ENCODE results near the gene CMSS1. TPM values are rescaled to one million over a fixed set of nuclear protein-coding genes. Genes with fewer than 3 reads are reported as not detected.

CMSS1 gene
- total and polyA plus RNA-seq, 12 donors, result 16.2 to 75.6 (median 33.0) TPM

DNA sequence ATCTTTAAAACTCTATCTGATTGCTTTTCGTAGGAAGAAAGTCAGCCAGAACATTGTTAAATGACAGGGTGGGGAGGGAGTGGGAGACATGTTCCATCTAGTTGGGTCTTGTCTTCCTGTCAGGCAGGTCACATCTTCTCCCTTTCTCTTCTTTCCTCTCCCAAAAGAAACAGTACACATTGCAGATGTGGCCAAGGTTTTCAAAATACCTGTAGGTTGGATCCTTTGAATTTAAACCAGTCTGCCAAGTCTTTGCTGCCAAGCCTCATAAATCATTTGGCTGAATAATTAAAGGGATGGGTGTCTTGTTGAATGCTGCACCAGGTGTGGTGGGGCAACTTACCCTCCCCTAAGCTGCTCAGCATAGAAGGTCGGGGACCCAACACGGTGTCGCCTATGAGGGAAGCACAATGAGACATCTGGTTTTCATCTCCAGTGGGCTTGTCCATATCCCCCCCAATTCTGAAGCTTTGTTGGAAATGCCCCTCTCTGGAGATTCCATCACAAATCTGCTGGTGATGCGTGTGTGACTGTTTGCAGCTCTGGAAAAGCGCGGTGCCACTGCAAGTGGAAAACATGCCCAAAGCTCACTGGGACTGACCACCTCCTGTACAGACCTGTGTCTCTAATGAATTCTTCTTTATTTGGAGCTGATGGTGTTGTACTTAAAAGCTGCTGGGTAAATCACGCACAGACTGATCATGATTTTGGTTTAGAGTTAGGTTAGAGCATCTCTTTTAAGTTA lies 184.0 kb downstream of the CMSS1 start:
- 95 to 99% (median 98%) methylated on average over 5 to 8 of the region's 8 CpGs for WGBS, 4 donors
- peaks cover 3 to 10% of the 10 kb centered on the region in 2 donors for H3K4me1 ChIP-seq (replicated peaks in 1 of 2)
- no peaks in the 10 kb centered on the region for H3K9me3 ChIP-seq (replicated peaks in 1 of 3)
- H3K36me3 ChIP-seq (replicated peaks in 1 of 2), result no peaks in the 10 kb centered on the region
- no peak overlapping the region for H3K4me3 ChIP-seq
- TF ChIP-seq, protein P1, sequence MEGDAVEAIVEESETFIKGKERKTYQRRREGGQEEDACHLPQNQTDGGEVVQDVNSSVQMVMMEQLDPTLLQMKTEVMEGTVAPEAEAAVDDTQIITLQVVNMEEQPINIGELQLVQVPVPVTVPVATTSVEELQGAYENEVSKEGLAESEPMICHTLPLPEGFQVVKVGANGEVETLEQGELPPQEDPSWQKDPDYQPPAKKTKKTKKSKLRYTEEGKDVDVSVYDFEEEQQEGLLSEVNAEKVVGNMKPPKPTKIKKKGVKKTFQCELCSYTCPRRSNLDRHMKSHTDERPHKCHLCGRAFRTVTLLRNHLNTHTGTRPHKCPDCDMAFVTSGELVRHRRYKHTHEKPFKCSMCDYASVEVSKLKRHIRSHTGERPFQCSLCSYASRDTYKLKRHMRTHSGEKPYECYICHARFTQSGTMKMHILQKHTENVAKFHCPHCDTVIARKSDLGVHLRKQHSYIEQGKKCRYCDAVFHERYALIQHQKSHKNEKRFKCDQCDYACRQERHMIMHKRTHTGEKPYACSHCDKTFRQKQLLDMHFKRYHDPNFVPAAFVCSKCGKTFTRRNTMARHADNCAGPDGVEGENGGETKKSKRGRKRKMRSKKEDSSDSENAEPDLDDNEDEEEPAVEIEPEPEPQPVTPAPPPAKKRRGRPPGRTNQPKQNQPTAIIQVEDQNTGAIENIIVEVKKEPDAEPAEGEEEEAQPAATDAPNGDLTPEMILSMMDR (IDR thresholded peaks at IDR 0.05), result no peak
- TF ChIP-seq POLR2A (IDR thresholded peaks at IDR 0.05), result no peak
- H3K27ac ChIP-seq, result no peak overlapping the region
- no peak for DNase-seq
- intact Hi-C loops (cut with DNase I), result no loop called here
- H3K27me3 ChIP-seq, result no peaks in the 10 kb centered on the region

DNA sequence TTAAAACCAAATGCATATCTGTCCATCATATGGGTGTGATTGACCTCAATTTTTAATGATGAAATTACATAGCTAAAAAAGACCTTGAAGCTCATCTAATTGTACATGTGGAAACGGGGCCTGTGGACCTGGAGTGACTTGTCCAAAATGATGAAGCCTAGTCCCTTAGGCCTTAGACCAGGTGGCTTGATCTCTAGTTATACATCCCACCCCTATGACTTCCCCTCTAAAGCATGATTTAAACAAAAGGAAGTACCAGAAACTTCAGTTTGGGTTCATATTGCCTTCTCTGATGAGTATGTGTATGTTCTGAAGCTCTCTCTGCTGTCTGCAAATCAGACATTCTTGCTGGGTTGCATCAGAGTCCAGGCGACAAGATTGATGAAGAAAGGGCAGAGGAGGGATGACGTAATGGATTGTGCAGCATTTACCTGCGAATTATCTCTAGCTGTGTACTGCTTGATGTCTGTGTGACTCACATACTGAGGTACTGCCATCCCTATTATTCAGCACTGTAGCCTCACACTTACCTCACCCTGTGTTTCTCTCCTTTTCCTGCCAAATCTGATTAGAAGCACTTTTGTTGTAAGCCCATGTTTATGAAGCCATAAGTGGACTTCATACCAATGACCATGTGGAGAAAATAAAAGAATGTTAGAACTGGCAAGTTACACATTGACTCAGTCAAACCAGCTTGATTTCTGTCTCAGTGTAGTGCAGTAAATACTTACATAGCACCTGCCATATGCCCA lies 185.1 kb downstream of the CMSS1 start:
- 44 to 63% (median 54%) methylated on average over 4 of the region's 4 CpGs for WGBS, 4 donors
- Histone ChIP-seq H3K9me3 (replicated peaks in 1 of 3) (no peaks in the 10 kb centered on the region), H3K27me3 (no peaks in the 10 kb centered on the region), H3K4me3 (no peak overlapping the region), H3K36me3 (replicated peaks in 1 of 2) (no peaks in the 10 kb centered on the region), H3K27ac (peak overlapping the region in 2 of 5 donors; percentile 10 to 38), H3K4me1 (replicated peaks in 1 of 2) (peaks cover 5 to 13% of the 10 kb centered on the region in 2 donors)
- TF ChIP-seq, protein P1 (IDR thresholded peaks at IDR 0.05), result no peak
- TF ChIP-seq POLR2A (IDR thresholded peaks at IDR 0.05), result no peak
- peak; percentile 24 to 75 (median 51) for DNase-seq
- intact Hi-C loops (cut with DNase I), result no loop called here

DNA sequence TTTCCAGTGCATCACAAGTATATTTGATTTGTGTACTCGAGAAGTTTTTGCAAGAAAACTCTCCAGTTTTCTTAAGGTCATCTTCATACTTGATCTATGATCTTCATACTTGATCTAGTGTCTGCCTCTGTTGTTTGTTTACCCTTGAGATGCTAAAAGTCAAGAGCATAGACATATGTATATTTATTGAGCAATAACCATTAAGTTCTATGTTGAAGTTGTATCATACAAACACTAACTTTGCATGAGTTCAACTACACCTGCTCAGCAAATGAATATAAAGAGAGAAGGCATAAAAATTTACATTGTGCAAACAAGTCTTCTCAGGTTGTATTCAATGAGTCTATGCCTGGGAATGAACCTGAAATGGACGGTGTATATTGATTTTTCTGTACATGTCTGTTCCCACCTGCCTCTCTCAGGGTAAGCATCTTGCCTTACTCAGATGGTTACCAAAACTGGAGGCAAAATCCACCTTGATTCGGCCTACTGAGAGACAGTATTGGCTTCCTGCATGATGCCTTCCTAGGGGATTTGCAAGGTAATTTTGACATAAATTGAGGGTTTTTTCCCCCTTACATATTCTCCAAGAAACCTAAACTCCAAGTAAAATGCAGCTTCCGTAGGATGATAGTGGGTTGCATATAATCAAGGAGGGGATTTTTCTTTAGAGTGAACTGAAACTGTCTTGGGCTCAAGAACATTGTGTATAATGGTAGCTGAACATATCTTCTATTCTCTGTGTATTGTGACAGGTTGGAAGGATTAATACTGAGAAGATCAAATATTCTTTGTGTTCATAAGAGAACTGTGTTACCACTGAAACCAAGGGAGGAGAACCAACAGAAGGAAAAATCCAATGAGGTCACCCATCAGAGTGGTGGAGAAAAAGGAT lies 186.2 kb downstream of the CMSS1 start:
- TF ChIP-seq POLR2A (IDR thresholded peaks at IDR 0.05), result no peak
- TF ChIP-seq, protein P1 (IDR thresholded peaks at IDR 0.05), result no peak
- WGBS, 4 donors, result 92 to 98% (median 95%) methylated on average over 4 of the region's 4 CpGs
- intact Hi-C loops (cut with DNase I), result no loop called here
- DNase-seq, result no peak
- Histone ChIP-seq H3K27ac (no peak overlapping the region), H3K9me3 (replicated peaks in 1 of 3) (no peaks in the 10 kb centered on the region), H3K36me3 (replicated peaks in 1 of 2) (no peaks in the 10 kb centered on the region), H3K27me3 (no peaks in the 10 kb centered on the region), H3K4me3 (no peak overlapping the region), H3K4me1 (replicated peaks in 1 of 2) (peaks cover 5 to 13% of the 10 kb centered on the region in 2 donors)

DNA sequence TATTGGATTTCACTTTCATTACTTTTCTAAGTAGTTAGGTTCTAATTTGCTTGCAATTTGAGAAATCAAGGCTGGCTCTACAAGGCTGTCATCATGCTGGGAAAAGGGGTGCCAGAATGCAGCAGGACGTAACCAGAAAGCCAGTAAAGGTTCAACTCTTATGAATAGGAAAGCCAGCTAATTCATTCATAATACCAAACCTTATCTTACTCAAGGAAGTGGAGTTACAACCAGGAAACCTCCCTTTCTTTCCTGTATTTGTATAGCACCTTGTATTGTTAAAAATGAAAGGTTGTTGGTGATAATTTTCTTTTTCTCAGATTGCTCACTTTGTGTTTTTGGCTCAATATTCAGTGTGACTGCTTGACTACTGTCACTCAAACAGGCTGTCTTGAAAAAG lies 187.3 kb downstream of the CMSS1 start:
- Histone ChIP-seq H3K27ac (no peak overlapping the region), H3K9me3 (replicated peaks in 1 of 3) (no peaks in the 10 kb centered on the region), H3K36me3 (replicated peaks in 1 of 2) (no peaks in the 10 kb centered on the region), H3K27me3 (no peaks in the 10 kb centered on the region), H3K4me1 (replicated peaks in 1 of 2) (peaks cover 5 to 13% of the 10 kb centered on the region in 2 donors), H3K4me3 (no peak overlapping the region)
- WGBS, 4 donors, result 79 to 93% (median 83%) methylated on average over 1 of the region's 1 CpG
- DNase-seq, result no peak
- intact Hi-C loops (cut with DNase I), result no loop called here
- TF ChIP-seq, protein P1 (IDR thresholded peaks at IDR 0.05), result no peak
- no peak for TF ChIP-seq POLR2A (IDR thresholded peaks at IDR 0.05)

All from adrenal gland (tissue), 12 donors.